Ramos (cell line): ENCODE data around the gene IRF4.

Experiments
- in situ Hi-C: fragments of 300-500 bp; cut with MboI; formaldehyde crosslinking; loops from one replicate; pipeline ENCODE4 v1.14.3; 2022; ENCODE audit warnings: low sequenced_read_pairs; ENCODE audit not compliant: unreplicated experiment

Gene IRF4

DNA sequence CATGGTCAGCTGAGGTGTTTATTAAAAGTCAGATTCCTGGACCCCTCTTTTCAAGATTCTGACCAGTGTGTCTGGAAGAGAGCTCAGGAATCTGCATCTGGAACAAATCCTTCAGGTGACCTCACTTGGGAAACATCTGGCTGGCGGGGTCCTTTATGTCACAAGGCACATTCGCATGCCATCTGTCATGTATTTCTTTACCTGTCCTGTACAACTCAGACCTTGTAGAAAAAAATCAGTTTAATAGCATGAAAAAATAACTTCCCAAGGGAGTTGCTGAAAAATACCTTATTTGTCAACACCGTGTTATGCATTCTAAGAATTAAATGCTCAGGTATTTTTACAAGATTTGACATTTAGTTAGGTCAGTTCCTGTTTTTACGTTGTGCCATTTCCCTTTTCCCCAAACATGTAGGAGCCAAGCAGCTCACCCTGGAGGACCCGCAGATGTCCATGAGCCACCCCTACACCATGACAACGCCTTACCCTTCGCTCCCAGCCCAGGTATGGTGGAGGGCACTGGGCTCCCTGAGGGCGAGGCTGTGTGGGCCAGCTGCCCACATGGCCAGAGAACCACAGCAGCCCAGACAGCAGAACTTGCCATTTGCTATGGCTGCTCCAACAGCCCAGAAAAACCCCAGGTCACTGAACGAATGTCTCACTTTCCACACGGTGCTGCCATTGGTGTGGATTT is 4.0 kb downstream of the IRF4 start:
- in situ Hi-C loops, result no loop called here

- in situ Hi-C loops, result no loop called here
These were observed 4.6 kb downstream of the IRF4 start for GRCh38 chr6:396126-396520.

DNA sequence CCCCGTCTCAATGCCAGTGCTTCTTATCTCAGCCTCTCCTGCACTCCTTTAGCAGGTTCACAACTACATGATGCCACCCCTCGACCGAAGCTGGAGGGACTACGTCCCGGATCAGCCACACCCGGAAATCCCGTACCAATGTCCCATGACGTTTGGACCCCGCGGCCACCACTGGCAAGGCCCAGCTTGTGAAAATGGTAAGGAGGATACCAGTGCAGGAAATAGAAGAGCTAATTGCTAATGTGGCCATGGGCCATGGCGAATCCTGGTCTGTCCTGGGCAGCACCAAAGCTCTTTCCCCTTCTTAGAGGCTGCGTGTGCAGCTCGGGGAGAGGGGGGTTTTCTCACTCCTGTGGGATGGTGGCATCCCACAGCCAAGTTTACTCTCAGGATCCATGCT is 5.5 kb downstream of the IRF4 start:
- in situ Hi-C loops, result no loop called here

DNA sequence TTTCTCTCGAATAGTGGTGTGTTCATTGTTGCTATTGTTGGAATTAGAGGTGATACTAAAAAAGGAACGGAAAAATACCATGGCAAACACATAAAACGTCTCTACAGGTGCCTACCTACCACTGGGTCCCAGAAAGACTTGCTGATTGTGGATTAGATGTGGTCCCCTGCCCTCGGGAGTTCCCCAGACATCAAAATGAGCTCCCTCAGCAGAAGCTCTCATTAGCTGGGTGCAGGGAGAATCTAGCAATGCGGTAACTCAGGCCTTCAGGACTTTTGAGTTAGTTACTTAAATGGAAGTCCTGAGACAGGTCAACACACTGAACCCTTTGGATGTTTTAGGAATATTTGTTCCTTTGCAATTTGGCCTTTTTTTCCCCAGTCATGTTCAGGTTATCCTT is 6.1 kb downstream of the IRF4 start:
- in situ Hi-C loops, result no loop called here

- in situ Hi-C loops, result no loop called here
These were observed 6.5 kb downstream of the IRF4 start for GRCh38 chr6:398065-398464.

GRCh38 chr6:398558-399078 is 7.1 kb downstream of the IRF4 start:
- in situ Hi-C loops, result no loop called here

GRCh38 chr6:399785-400534 is 8.4 kb downstream of the IRF4 start:
- in situ Hi-C loops, result no loop called here

DNA sequence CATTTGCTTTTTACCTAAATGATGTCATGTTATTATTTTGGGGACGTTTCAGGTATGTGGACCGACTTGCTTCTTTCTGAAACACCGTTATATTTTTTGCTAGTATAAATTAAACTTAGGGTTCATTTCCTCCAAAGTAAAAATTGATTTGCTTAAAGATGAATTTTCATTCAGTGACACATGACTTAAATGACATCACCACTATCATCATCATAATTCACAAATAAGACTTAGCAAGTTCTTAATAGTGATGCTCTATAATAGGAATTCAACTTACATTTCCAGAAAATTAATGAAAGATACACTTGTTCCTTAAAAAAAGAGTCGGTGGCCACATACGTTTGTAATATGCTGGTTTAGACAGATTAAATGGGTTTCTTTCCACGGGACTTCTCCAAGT is 9.3 kb downstream of the IRF4 start:
- in situ Hi-C loops, result no loop called here

- in situ Hi-C loops, result no loop called here
These were observed 9.9 kb downstream of the IRF4 start for GRCh38 chr6:401239-401993.

GRCh38 chr6:401994-402640 is 10.6 kb downstream of the IRF4 start:
- in situ Hi-C loops, result no loop called here

DNA sequence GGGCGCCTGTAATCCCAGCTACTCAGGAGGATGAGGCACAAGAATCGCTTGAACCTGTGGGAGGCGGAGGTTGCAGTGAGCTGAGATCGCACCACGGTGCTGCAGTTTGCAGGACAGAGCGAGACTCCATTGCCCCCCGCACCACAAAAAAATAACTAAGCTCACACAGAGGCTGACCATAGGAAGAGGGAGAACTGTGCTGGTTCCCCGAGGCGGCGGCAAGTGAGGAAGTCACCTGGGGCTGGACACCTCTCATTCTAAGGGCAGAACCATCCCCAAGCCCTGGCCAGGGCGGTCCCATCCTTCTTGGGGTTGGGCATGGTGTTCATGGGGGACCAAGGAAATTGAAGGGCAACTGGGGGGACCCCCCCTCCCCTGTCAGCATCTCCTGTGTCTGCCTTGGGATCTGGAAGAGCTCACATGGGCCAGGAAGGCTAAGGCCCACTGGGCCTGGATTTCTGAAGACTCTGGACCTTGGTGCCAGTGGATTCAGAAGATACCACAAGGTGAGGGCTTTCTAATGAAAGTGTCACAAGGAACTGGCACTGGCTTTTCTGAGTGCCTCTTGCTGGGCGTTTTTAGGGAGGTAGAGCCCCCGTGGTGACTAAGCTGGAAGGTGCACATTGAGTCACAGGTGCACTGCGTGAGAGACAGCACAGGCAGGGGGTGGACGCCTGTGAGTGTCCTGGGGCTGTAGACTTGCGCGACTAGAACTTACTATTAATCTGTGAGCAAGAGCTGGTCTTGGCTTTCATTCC is 11.5 kb downstream of the IRF4 start:
- in situ Hi-C loops, result no loop called here

- in situ Hi-C loops, result no loop called here
These were observed 12.4 kb downstream of the IRF4 start for GRCh38 chr6:403659-404655.

GRCh38 chr6:404685-405423 is 13.3 kb downstream of the IRF4 start:
- in situ Hi-C loops, result no loop called here

- in situ Hi-C loops, result no loop called here
These were observed 16.6 kb downstream of the IRF4 start for GRCh38 chr6:408148-408547.

DNA sequence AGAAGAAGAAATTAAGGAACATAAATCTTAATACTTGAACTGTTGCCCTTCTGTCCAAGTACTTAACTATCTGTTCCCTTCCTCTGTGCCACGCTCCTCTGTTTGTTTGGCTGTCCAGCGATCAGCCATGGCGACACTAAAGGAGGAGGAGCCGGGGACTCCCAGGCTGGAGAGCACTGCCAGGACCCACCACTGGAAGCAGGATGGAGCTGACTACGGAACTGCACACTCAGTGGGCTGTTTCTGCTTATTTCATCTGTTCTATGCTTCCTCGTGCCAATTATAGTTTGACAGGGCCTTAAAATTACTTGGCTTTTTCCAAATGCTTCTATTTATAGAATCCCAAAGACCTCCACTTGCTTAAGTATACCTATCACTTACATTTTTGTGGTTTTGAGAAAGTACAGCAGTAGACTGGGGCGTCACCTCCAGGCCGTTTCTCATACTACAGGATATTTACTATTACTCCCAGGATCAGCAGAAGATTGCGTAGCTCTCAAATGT is 17.1 kb downstream of the IRF4 start:
- in situ Hi-C loops, result no loop called here

DNA sequence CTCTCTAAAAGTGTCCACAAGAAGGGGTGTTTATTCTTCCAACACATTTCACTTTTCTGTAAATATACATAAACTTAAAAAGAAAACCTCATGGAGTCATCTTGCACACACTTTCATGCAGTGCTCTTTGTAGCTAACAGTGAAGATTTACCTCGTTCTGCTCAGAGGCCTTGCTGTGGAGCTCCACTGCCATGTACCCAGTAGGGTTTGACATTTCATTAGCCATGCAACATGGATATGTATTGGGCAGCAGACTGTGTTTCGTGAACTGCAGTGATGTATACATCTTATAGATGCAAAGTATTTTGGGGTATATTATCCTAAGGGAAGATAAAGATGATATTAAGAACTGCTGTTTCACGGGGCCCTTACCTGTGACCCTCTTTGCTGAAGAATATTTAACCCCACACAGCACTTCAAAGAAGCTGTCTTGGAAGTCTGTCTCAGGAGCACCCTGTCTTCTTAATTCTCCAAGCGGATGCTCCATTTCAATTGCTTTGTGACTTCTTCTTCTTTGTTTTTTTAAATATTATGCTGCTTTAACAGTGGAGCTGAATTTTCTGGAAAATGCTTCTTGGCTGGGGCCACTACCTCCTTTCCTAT is 17.9 kb downstream of the IRF4 start:
- in situ Hi-C loops, result no loop called here
